VCaP (cell line): ENCODE data around the gene KNTC1.

Experiments used
- H3K27ac ChIP-seq: fragments of 450-650 bp; 2 replicates; pipeline ENCODE4 v1.5.1; 2017
- TF ChIP-seq, protein P1 (sequence below): fragments of 450-650 bp; conservative IDR thresholded peaks from 2 replicates; pipeline ENCODE4 v1.5.1; 2017; ENCODE audit warnings: mild to moderate bottlenecking, moderate library complexity

Gene KNTC1

DNA sequence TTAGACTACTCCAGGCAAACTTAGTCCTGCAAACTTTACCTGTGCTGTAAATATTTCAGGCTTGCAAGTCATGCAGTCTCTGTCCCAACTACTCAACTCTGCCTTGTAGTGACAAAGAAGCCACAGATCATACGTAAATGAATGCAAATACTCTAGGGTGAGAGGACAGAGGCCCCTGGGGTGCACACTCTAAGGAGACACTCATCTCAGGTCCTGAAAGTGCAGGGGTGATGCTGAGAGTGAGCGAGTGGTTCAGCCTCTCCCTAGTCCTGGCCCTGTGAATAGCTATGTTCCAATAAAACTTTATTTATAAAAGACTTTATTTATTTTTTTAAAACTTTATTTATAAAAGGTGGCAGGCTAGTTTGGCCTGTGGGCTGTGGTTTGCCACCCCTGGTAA, 141.2 kb downstream of the KNTC1 start:
- H3K27ac ChIP-seq = no peak overlapping the region
- TF ChIP-seq, protein P1, sequence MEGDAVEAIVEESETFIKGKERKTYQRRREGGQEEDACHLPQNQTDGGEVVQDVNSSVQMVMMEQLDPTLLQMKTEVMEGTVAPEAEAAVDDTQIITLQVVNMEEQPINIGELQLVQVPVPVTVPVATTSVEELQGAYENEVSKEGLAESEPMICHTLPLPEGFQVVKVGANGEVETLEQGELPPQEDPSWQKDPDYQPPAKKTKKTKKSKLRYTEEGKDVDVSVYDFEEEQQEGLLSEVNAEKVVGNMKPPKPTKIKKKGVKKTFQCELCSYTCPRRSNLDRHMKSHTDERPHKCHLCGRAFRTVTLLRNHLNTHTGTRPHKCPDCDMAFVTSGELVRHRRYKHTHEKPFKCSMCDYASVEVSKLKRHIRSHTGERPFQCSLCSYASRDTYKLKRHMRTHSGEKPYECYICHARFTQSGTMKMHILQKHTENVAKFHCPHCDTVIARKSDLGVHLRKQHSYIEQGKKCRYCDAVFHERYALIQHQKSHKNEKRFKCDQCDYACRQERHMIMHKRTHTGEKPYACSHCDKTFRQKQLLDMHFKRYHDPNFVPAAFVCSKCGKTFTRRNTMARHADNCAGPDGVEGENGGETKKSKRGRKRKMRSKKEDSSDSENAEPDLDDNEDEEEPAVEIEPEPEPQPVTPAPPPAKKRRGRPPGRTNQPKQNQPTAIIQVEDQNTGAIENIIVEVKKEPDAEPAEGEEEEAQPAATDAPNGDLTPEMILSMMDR = no peak

DNA sequence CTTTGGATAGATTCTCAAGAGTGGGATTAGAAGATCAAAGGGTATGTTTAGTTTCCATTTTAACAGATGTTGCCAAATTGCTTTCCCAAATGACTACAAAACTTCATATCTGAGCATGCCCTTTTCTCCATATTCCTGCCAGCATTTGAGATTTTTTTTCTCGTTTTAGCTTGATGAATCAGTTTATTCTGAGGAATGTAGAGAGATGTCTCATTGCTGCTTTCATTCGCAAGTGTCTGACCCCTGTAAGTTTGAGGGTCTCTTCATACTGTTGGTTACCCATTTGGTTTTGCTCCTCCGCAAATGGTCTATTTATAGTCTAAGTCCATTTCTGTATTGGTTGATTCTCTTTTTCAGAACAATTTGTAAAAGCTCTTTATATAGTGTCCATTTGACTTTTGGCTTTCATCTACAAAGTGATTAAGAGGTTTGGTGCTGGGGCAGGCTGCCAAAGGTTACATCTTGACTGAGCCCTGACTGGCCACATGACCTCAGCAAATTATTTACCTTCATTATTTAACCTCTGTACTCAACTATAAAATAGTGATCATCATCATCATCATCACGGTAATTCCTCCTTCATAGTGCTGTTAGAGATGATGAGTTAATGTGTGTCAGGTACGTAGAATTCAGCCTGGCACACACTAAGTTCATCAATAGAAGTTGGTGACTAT, 142.5 kb downstream of the KNTC1 start:
- peak overlapping the region; percentile 35; the same call in 1 of the 2 replicates for H3K27ac ChIP-seq

DNA sequence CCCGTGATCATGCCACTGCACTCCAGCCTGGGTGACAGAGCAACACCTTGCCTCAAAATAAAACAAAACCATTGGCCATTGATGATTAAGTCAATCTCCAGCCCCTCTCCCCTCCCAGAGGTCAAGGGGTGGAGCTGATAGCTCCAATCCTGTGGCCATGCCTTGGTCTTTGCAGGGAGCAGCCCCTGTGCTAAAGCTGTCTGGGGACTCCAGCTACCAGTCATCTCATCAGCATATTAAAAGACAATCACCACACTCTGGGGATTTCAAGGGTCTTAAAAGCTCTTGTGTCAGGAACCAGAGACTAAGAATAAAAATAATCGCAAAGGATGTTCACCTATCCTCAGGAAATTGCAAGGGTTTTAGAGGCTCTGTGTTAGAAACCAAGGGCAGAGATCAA, 145.5 kb downstream of the KNTC1 start:
- no peak overlapping the region for H3K27ac ChIP-seq
- TF ChIP-seq, protein P1 = no peak

More for the DNA sequence above, 142.5 kb downstream of the KNTC1 start:
- TF ChIP-seq, protein P1 = no peak
